NCI-H82 (cell line): ENCODE measurements around the gene SKI.
"Not testable (repeated sequence)": the region's sequence is repeated elsewhere in the genome, so short reads cannot be mapped to it uniquely, and the experiment has no call there.

Experiments
- DNase-seq: peaks from one replicate; lab custom pipeline; 2025; lab: John Stamatoyannopoulos, UW

Gene SKI

GRCh38 chr1:2242814-2243725 is 15.0 kb downstream of the SKI start:
- DNase-seq = no peak

GRCh38 chr1:2247045-2247394 is 18.9 kb downstream of the SKI start:
- DNase-seq = not testable (repeated sequence)

- no peak for DNase-seq
Measured at GRCh38 chr1:2247760-2248126, 19.6 kb downstream of the SKI start.

- no peak for DNase-seq
Measured at GRCh38 chr1:2248127-2248826, 20.2 kb downstream of the SKI start.

DNA sequence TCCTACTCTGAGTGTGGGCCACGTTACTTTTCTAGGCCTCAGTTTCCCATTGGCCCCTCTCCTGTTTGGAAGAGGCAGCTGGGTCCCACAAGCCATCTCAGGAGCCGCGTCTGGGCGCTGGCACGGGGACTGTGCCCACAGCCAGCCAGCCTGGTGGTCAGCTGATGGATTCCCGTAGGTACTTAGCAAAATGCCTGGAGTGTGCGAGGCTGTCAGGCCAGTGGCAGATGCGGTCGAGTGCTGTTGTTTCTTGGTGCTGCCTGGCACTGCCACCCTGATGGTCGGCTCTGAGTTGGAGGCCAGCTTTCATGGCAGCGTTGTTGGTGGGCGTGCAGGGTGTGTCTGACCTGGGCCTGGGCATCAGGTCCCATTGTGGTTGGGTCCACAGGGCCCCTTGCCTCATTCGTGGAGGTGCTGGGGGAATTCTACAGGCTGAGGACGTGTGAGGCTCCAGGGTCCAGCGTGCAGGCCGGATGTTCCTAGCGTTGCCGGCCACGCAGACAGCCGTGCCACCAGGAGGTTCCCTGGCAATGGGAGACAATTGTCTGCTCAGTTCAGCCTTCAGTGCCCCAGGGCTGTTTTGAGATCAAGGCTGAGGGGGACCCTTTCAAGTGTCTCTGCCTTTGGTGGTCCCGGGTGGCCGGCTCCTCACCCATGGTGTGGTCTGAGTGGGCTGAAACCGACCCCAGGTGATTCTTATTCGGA is 20.9 kb downstream of the SKI start:
- DNase-seq = no peak

GRCh38 chr1:2249559-2249906 is 21.4 kb downstream of the SKI start:
- DNase-seq = no peak

- no peak for DNase-seq
Measured at GRCh38 chr1:2250721-2251281, 22.7 kb downstream of the SKI start.

DNA sequence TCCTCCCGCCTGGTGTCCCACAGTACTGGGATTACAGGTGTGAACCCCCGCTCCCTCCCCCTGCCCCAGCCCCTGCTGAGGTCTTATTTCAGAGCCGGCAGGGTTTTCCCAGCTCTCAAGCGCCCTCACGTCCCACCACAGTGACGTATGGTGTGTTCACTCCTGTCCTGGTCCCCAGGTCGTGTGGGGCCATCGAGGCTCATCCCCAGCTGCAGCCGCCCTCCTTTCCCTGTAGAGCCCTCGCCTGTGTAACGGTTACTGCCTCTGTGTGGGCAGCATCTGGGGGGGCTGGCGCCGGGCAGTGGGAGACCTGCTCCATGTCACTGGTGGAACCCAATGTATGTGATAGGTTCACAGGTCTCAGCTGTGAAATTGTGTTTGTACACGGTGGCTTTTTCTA is 23.2 kb downstream of the SKI start:
- DNase-seq = no peak

GRCh38 chr1:2251786-2252185 is 23.7 kb downstream of the SKI start:
- no peak for DNase-seq

- no peak for DNase-seq
Measured at GRCh38 chr1:2252423-2252822, 24.3 kb downstream of the SKI start.

- DNase-seq = no peak
Measured at GRCh38 chr1:2253036-2253796, 25.1 kb downstream of the SKI start.

DNA sequence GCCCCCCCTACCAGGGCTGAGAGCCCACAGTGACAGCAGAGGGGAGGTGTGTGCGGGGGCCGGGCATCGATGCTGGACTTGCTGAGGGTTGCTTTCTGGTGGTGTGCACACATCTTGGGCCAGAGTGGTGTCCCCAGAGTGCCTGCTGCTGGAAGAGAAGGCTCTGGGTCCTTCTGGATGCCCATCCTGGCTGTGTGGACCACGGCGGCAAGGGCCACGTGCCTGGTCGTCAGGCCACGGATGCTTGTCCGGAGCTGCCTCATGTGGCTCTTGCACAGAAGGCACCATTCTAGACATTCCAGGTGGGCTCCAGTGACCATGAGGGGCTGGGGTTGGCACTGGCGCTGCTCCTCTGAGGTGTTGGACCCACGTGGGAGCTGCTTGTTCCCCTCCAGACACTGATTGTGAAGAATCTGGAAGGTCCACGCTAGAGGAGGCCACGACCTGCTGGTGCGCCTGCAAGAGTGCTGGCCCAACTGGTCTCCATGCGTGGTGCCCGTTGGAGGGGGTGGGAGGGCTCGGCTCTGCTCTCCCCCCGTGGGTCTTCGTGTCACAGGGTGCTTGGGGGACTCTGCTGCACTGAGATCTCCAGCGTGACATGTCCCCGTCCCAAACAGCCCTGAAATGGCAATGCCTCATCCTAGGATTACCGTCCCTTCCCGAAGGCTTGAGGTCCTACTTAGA is 25.8 kb downstream of the SKI start:
- no peak for DNase-seq

DNA sequence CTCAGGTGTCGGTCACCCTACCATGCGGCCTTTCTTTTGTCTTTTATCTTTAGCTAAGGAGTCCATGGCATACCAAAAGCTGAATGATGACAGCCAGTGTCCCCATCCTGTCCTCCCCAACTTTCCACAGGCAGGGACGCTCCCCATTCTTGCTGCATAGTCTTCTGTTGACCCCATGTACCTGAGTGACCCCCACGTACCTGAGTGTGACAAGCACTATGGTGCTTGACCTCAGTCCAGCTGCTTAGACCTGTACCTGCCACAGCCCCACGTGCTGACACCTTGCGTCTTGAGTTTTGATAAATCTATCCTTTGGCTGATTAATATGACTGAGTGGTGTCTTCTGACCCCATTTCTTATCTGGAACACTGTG is 26.9 kb downstream of the SKI start:
- no peak for DNase-seq

DNA sequence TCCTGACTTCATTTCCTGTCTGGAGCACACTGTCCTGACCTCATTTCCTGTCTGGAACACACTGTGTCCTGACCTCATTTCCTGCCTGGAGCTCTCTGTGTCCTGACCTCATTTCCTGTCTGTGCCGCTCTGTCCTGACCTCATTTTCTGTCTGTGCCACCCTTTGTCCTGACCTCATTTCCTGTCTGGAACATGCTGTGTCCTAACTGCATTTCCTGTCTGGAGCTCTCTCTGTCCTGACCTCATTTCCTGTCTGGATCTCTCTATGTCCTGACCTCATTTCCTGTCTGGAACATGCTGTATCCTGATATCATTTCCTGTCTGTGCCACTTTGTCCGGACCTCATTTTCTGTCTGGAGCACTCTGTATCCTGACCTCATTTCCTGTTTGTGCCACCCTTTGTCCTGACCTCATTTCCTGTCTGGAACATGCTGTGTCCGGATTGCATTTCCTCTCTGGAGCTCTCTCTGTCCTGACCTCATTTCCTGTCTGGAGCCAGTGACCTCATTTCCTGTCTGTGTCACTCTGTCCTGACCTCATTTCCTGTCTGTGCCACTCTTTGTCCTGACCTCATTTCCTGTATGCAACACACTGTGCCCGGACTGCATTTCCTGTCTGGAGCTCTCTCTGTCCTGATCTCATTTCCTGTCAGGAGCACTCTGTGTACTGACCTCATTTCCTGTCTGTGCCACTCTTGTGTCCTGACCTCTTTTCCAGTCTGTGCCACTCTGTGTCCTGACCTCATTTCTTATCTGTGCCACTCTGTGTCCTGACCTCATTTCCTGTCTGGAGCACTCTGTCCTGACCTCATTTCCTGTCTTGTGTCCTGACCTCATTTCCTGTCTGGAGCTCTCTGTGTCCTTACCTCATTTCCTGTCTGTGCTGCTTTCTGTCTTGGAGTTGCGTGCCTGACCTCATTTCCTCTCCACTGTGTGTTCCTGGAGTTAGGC is 27.6 kb downstream of the SKI start:
- DNase-seq = peak; percentile 39

- no peak for DNase-seq
Measured at GRCh38 chr1:2256435-2257244, 28.5 kb downstream of the SKI start.

DNA sequence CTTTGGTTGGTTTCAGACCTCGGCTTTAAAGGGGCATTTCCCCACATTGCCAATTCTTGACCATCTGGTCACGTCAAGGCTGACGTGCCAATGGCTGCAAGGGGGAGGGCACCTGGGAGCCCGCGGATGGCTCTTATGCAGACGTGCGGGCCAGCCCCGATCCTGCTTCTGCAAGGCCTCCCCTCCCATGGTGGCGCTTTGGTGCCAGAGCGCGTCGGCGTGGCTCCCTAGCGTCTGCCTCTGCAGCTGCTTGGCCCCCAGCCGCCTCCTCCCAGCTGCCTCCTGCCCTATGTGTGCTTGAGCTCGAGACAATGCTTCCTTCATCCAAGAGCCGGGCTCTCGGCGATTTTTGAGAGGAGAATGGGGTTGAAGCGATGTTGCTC is 29.1 kb downstream of the SKI start:
- DNase-seq = no peak

DNA sequence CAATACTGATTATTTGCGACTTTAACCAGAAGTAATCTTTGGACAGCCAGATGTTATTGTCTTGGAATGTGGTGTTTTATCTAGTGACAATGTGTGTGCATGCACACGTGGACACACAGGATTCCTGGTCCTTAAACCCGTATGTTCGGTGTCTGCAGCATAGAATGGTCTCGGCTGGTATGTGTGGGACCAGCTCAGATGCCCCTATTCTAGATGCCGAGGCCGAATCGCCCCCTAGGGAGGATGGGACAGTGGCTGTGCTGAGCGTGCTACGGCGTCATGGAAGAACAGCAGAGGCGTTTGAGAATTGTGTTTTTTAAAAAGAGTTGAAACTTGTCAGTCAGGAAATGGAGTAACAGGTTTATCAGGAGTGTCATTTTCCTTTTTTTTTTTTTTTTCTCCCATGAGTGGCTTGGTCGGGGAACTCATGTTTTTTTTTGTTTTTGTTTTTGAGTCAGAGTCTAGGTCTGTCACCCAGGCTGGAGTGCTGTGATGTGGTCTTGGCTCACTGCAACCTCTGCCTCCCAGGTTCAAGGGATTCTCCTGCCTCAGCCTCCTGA is 30.1 kb downstream of the SKI start:
- no peak for DNase-seq

- DNase-seq = no peak
Measured at GRCh38 chr1:2258996-2259395, 30.9 kb downstream of the SKI start.
